Muscle layer of duodenum (tissue), 2 donors: ENCODE measurements around the gene TLE1.
"Not testable (repeated sequence)": the region's sequence is repeated elsewhere in the genome, so short reads cannot be mapped to it uniquely, and the experiment has no call there.

Source experiments
- H3K27ac ChIP-seq: one replicate; pipeline ENCODE4 v1.7.0; 2013; ENCODE audit warnings: mild to moderate bottlenecking, low read length
- H3K27me3 ChIP-seq: one replicate; pipeline ENCODE4 v1.7.0; 2013; ENCODE audit warnings: low read depth, mild to moderate bottlenecking, control low read depth, low read length
- H3K36me3 ChIP-seq, 2 donors: one replicate each; pipeline ENCODE4 v1.7.0; 2013; ENCODE audit warnings: low read length in 2 of 2, control low read depth in 1 of 2, mild to moderate bottlenecking in 1 of 2; ENCODE audit not compliant: insufficient read depth in 2 of 2, control insufficient read depth in 1 of 2
- H3K4me1 ChIP-seq, 2 donors: one replicate each; pipeline ENCODE4 v1.7.0; 2013; ENCODE audit warnings: low read length in 2 of 2, mild to moderate bottlenecking in 2 of 2, control low read depth in 1 of 2, moderate library complexity in 1 of 2; ENCODE audit not compliant: insufficient read depth in 2 of 2, control insufficient read depth in 1 of 2
- H3K4me3 ChIP-seq, 2 donors: one replicate each; pipeline ENCODE4 v1.7.0; 2013; ENCODE audit warnings: low read length in 2 of 2, low read depth in 1 of 2, mild to moderate bottlenecking in 1 of 2
- H3K9me3 ChIP-seq, 2 donors: one replicate each; pipeline ENCODE4 v1.7.0; 2013; ENCODE audit warnings: low read length in 2 of 2, control low read depth in 1 of 2, mild to moderate bottlenecking in 1 of 2; ENCODE audit not compliant: control insufficient read depth in 1 of 2
- donor health status: healthy.

TLE1 gene

GRCh38 chr9:81618923-81619322 lies 70.4 kb downstream of the TLE1 start:
- H3K4me3 ChIP-seq = no peak overlapping the region
- H3K4me1 ChIP-seq = peaks cover 7 to 26% of the 10 kb centered on the region in 2 donors
- H3K36me3 ChIP-seq = peaks cover 5 to 17% of the 10 kb centered on the region in 2 donors
- no peaks in the 10 kb centered on the region for H3K27me3 ChIP-seq
- H3K27ac ChIP-seq = no peak overlapping the region
- no peaks in the 10 kb centered on the region for H3K9me3 ChIP-seq

- H3K4me3 ChIP-seq = no peak overlapping the region
- peaks cover 14 to 15% of the 10 kb centered on the region in 2 donors for H3K36me3 ChIP-seq
- no peaks in the 10 kb centered on the region for H3K9me3 ChIP-seq
- H3K4me1 ChIP-seq = peaks cover 7 to 31% of the 10 kb centered on the region in 2 donors
- H3K27ac ChIP-seq = no peak overlapping the region
- no peaks in the 10 kb centered on the region for H3K27me3 ChIP-seq
These were observed 73.2 kb downstream of the TLE1 start for GRCh38 chr9:81616141-81616540.

- Histone ChIP-seq H3K4me1 (peaks cover 3 to 30% of the 10 kb centered on the region in 2 donors), H3K4me3 (no peak overlapping the region), H3K27me3 (no peaks in the 10 kb centered on the region), H3K9me3 (no peaks in the 10 kb centered on the region), H3K27ac (peak overlapping the region; percentile 6), H3K36me3 (peaks cover 12 to 14% of the 10 kb centered on the region in 2 donors)
These were observed 75.0 kb downstream of the TLE1 start for GRCh38 chr9:81614335-81614734.

- Histone ChIP-seq H3K4me3 (peak overlapping the region in 1 of 2 donors; percentile 12), H3K4me1 (peaks cover 0 to 30% of the 10 kb centered on the region in 2 donors), H3K9me3 (no peaks in the 10 kb centered on the region), H3K36me3 (peaks cover 8 to 10% of the 10 kb centered on the region in 2 donors), H3K27me3 (no peaks in the 10 kb centered on the region), H3K27ac (peak overlapping the region; percentile 69)
These were observed 76.1 kb downstream of the TLE1 start for GRCh38 chr9:81613002-81613812.

GRCh38 chr9:81611664-81612063 lies 77.7 kb downstream of the TLE1 start:
- H3K36me3 ChIP-seq = peaks cover 13 to 16% of the 10 kb centered on the region in 2 donors
- no peak overlapping the region for H3K4me3 ChIP-seq
- no peaks in the 10 kb centered on the region for H3K9me3 ChIP-seq
- no peaks in the 10 kb centered on the region for H3K27me3 ChIP-seq
- H3K4me1 ChIP-seq = peaks cover 0 to 30% of the 10 kb centered on the region in 2 donors
- H3K27ac ChIP-seq = no peak overlapping the region

GRCh38 chr9:81610740-81611107 lies 78.6 kb downstream of the TLE1 start:
- Histone ChIP-seq H3K4me3 (no peak overlapping the region), H3K27ac (no peak overlapping the region), H3K4me1 (peaks cover 0 to 30% of the 10 kb centered on the region in 2 donors), H3K36me3 (peaks cover 12 to 13% of the 10 kb centered on the region in 2 donors), H3K9me3 (no peaks in the 10 kb centered on the region), H3K27me3 (no peaks in the 10 kb centered on the region)

- no peaks in the 10 kb centered on the region for H3K27me3 ChIP-seq
- H3K4me3 ChIP-seq = no peak overlapping the region
- H3K9me3 ChIP-seq = no peaks in the 10 kb centered on the region
- peaks cover 11 to 13% of the 10 kb centered on the region in 2 donors for H3K36me3 ChIP-seq
- no peak overlapping the region for H3K27ac ChIP-seq
- H3K4me1 ChIP-seq = peaks cover 0 to 30% of the 10 kb centered on the region in 2 donors
These were observed 79.3 kb downstream of the TLE1 start for GRCh38 chr9:81609782-81610739.

- no peak overlapping the region for H3K4me3 ChIP-seq
- H3K27me3 ChIP-seq = no peaks in the 10 kb centered on the region
- no peak overlapping the region for H3K27ac ChIP-seq
- H3K9me3 ChIP-seq = no peaks in the 10 kb centered on the region
- peaks cover 5 to 13% of the 10 kb centered on the region in 2 donors for H3K36me3 ChIP-seq
- H3K4me1 ChIP-seq = peaks cover 0 to 21% of the 10 kb centered on the region in 2 donors
These were observed 81.1 kb downstream of the TLE1 start for GRCh38 chr9:81608289-81608657.

GRCh38 chr9:81607593-81608288 lies 81.6 kb downstream of the TLE1 start:
- Histone ChIP-seq H3K9me3 (no peaks in the 10 kb centered on the region), H3K4me1 (peaks cover 0 to 16% of the 10 kb centered on the region in 2 donors), H3K4me3 (no peak overlapping the region), H3K27ac (no peak overlapping the region), H3K36me3 (peaks cover 5 to 13% of the 10 kb centered on the region in 2 donors), H3K27me3 (no peaks in the 10 kb centered on the region)

GRCh38 chr9:81606261-81606660 lies 83.1 kb downstream of the TLE1 start:
- H3K27me3 ChIP-seq, H3K36me3 ChIP-seq, H3K9me3 ChIP-seq, H3K4me3 ChIP-seq, H3K27ac ChIP-seq: not testable (repeated sequence)
- H3K4me1 ChIP-seq = peaks cover 0 to 17% of the 10 kb centered on the region in 2 donors
